ENCODE measurements around the gene ST8SIA2. TPM values are rescaled to one million over a fixed set of nuclear protein-coding genes. Genes with fewer than 3 reads are reported as not detected.

The ST8SIA2 gene
- total RNA-seq, 1 donor = under 0.01 TPM

DNA sequence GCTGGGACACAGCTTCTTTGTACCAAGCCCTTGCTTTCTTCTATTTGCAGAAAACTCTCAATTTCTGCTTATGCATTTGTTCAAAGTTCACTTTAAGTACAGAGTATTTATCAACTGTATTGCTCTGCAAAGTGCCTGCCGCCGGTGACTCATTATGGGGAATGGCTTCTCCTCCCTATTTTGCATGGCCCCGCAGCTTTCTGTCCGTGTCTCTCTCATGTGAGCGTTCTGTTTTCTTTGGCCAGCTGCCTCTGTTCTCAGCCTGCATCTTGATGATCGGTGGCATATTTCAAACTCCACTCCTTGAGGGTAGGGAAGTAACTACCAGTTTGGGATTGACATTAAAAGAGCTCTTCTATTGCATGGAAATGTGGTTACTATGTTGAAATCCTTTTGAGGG, 28.6 kb upstream of the ST8SIA2 start:
- TF ChIP-seq CTCF (IDR thresholded peaks at IDR 0.05; ENCODE audit: insufficient read depth, low read depth, low read length) = no peak
- no peak overlapping the region for H3K4me3 ChIP-seq (ENCODE audit: low read depth, low read length)
- peak; percentile 2 for DNase-seq (ENCODE audit: low read depth)

- H3K4me3 ChIP-seq (ENCODE audit: low read depth, low read length) = no peak overlapping the region
- DNase-seq (ENCODE audit: low read depth) = no peak
- no peak for TF ChIP-seq CTCF (IDR thresholded peaks at IDR 0.05; ENCODE audit: insufficient read depth, low read depth, low read length)
Measured at GRCh38 chr15:92365906-92366305, 27.8 kb upstream of the ST8SIA2 start.

- TF ChIP-seq CTCF (IDR thresholded peaks at IDR 0.05; ENCODE audit: insufficient read depth, low read depth, low read length) = no peak
- H3K4me3 ChIP-seq (ENCODE audit: low read depth, low read length) = no peak overlapping the region
- DNase-seq (ENCODE audit: low read depth) = no peak
Measured at GRCh38 chr15:92366381-92366780, 27.3 kb upstream of the ST8SIA2 start.

DNA sequence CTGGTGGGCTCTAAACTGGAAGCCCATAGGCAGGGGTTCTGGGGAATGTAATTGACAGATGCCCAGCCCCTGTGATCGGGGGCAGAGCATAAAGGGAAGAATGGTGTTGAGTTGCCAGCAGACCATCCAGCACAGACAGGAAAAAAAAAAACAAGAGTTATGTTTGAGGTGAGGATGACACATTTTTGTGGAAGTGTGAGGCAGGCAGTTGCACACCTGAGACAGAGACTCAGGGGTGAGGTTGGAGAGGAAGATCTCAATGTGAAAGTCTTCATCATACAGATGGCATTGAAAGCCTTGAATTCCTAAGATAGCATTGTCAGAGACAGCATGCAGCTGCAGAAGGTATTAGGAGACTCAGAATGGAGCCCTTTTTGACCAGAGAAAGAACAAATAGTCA, 18.6 kb upstream of the ST8SIA2 start:
- TF ChIP-seq CTCF (IDR thresholded peaks at IDR 0.05; ENCODE audit: insufficient read depth, low read depth, low read length) = no peak
- DNase-seq (ENCODE audit: low read depth) = no peak

DNA sequence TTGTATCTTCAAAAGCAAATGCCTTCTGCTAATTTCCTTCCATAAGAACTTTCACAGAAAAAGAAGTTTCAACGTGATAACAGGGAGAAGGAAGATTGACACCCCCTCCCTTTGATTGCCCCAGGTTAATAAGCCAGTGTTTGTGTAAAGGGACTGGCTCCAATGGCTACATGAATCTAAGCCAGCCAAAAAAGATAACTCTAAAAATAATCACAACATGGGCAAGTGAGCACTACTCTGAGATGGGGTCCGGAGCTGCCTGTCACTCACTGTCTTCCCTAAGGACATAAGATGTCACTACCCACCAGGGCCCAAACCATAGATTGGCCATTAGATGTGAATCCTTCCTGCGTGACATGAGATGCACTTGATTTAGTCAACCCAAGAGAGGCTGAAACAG, 17.6 kb upstream of the ST8SIA2 start:
- H3K4me3 ChIP-seq (ENCODE audit: low read depth, low read length) = no peak overlapping the region
- DNase-seq (ENCODE audit: low read depth) = no peak
- no peak for TF ChIP-seq CTCF (IDR thresholded peaks at IDR 0.05; ENCODE audit: insufficient read depth, low read depth, low read length)

More for the DNA sequence above, 18.6 kb upstream of the ST8SIA2 start:
- H3K4me3 ChIP-seq (ENCODE audit: low read depth, low read length) = no peak overlapping the region

DNA sequence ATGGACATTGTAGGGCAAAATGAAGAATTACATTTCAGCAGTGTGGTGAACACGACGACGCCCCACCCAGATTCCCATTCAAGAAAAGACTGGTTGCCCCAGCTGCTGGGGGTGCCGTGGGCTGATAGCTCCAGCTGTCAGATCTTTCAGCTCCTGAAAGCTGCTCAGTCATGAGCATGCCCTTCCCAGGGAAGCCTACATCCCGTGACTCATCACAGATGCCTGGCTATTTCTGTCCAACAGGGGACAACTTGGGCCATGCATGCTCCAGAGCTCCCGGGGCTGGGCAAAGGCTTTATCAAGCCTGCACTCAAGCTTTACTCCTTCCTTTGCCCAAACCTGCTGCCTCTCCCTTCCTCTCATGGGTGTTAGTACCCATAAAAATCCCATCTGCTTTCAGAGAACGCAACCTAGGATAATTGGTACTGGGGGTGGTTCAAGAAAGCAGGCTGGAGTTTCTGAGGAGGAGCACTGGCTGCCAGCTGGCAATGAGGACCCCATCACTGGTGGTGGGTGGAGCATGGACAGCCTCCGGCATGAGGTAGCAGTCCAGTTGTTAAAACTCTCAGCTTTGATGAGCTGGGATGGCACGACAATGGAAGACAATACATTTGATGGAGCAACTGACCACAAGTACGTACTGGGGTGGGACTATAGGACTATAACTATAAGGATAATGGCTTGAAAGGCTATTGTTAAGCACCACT, 16.4 kb upstream of the ST8SIA2 start:
- no peak for TF ChIP-seq CTCF (IDR thresholded peaks at IDR 0.05; ENCODE audit: insufficient read depth, low read depth, low read length)
- DNase-seq (ENCODE audit: low read depth) = no peak

More for the DNA sequence above, 16.4 kb upstream of the ST8SIA2 start:
- H3K4me3 ChIP-seq (ENCODE audit: low read depth, low read length) = no peak overlapping the region
